GM23338 (cell line): ENCODE data around the gene USP8. TPM values are rescaled to one million over a fixed set of nuclear protein-coding genes. Genes with fewer than 3 reads are reported as not detected.
"Not testable (repeated sequence)": the region's sequence is repeated elsewhere in the genome, so short reads cannot be mapped to it uniquely, and the experiment has no call there.

Experiments used
- ATAC-seq: fragments of 200-7000 bp; cut with Tn5 transposase; 3 replicates; pipeline ENCODE4 v1.9.1; 2020
- DNase-seq: peaks from one replicate; pipeline ENCODE4 v3.0.0-alpha.2; 2015; ENCODE audit warnings: low spot score
- H2AFZ ChIP-seq: fragments of 200-600 bp; sonication (generic); 2 replicates; pipeline ENCODE4 v1.8.0; 2016; ENCODE audit warnings: antibody characterized with exemption, mild to moderate bottlenecking, moderate library complexity
- H3F3A ChIP-seq: fragments of 200-600 bp; sonication (generic); replicated peaks from 2 replicates; pipeline ENCODE4 v1.8.0; 2017; ENCODE audit warnings: antibody characterized with exemption, mixed run types, low read depth
- H3K27ac ChIP-seq: fragments of 200-600 bp; sonication (generic); 2 replicates; pipeline ENCODE4 v1.6.1; 2016; ENCODE audit warnings: low read depth
- H3K27me3 ChIP-seq: fragments of 200-600 bp; sonication (generic); 2 replicates; pipeline ENCODE4 v1.8.0; 2016; ENCODE audit warnings: mild to moderate bottlenecking, mixed run types, moderate library complexity; ENCODE audit not compliant: insufficient read depth
- H3K36me3 ChIP-seq: fragments of 200-600 bp; sonication (generic); 2 replicates; pipeline ENCODE4 v1.8.0; 2016; ENCODE audit warnings: mild to moderate bottlenecking; ENCODE audit not compliant: insufficient read depth
- H3K4me1 ChIP-seq: fragments of 200-600 bp; sonication (generic); 2 replicates; pipeline ENCODE4 v1.8.0; 2016; ENCODE audit warnings: mild to moderate bottlenecking, moderate library complexity; ENCODE audit not compliant: insufficient read depth
- H3K4me2 ChIP-seq: fragments of 200-600 bp; sonication (generic); 2 replicates; pipeline ENCODE4 v1.7.1; 2017; ENCODE audit warnings: mixed run types
- H3K4me3 ChIP-seq: fragments of 200-600 bp; sonication (generic); 2 replicates; pipeline ENCODE4 v1.6.1; 2016; ENCODE audit warnings: mixed run types
- H3K79me2 ChIP-seq: fragments of 200-600 bp; sonication (generic); replicated peaks from 2 replicates; pipeline ENCODE4 v1.8.0; 2017; ENCODE audit warnings: mild to moderate bottlenecking; ENCODE audit not compliant: insufficient read depth
- H3K9me2 ChIP-seq: fragments of 200-600 bp; sonication (generic); 2 replicates; pipeline ENCODE4 v1.8.0; 2017; ENCODE audit not compliant: insufficient read depth
- H4K20me1 ChIP-seq: fragments of 200-600 bp; sonication (generic); replicated peaks from 2 replicates; pipeline ENCODE4 v1.8.0; 2017; ENCODE audit warnings: mild to moderate bottlenecking; ENCODE audit not compliant: insufficient read depth
- H3K27ac Mint-ChIP-seq: 2 replicates; pipeline ENCODE4 v1.8.0; 2020; ENCODE audit warnings: inconsistent platforms, mild to moderate bottlenecking, moderate library complexity, mixed read lengths
- H3K27me3 Mint-ChIP-seq: 3 replicates; pipeline ENCODE4 v1.8.0; 2022; ENCODE audit warnings: low read depth, mild to moderate bottlenecking, moderate library complexity, mixed read lengths, inconsistent platforms; ENCODE audit not compliant: insufficient read depth, poor library complexity
- H3K36me3 Mint-ChIP-seq: 3 replicates; pipeline ENCODE4 v1.8.0; 2021; ENCODE audit warnings: low read depth, mild to moderate bottlenecking, inconsistent platforms, moderate library complexity, mixed read lengths
- H3K4me1 Mint-ChIP-seq: 3 replicates; pipeline ENCODE4 v1.8.0; 2020; ENCODE audit warnings: mild to moderate bottlenecking, inconsistent platforms, mixed read lengths
- H3K4me3 Mint-ChIP-seq: 3 replicates; pipeline ENCODE4 v1.8.0; 2021; ENCODE audit warnings: moderate library complexity, mild to moderate bottlenecking, inconsistent platforms, mixed read lengths
- H3K9me3 Mint-ChIP-seq: 3 replicates; pipeline ENCODE4 v1.8.0; 2020; ENCODE audit warnings: moderate library complexity, mild to moderate bottlenecking, inconsistent platforms, mixed read lengths
- CREB1 ChIP-seq: fragments of 250-450 bp; sonication (Bioruptor Pico); IDR thresholded peaks from 2 replicates; pipeline ENCODE4 v1.5.0; 2020; ENCODE audit warnings: low read depth, mild to moderate bottlenecking, moderate library complexity
- CTCF ChIP-seq, 2 experiments: fragments of 200-600 bp in 1 of 2; sonication (generic) in 1 of 2; conservative IDR thresholded peaks; 2 replicates each; pipeline versions ENCODE4 v1.5.1 to v1.6.1; 2016 to 2017; ENCODE audit warnings: antibody characterized with exemption in 2 of 2, low read depth in 2 of 2, mild to moderate bottlenecking in 2 of 2, moderate library complexity in 1 of 2
- EZH2phosphoT487 ChIP-seq: fragments of 200-600 bp; sonication (generic); IDR thresholded peaks from one replicate; pipeline ENCODE4 v1.8.1; 2018; ENCODE audit warnings: antibody characterized with exemption; ENCODE audit not compliant: unreplicated experiment
- JUNB ChIP-seq: IDR thresholded peaks from one replicate; pipeline ENCODE4 v1.6.1; 2016; ENCODE audit warnings: antibody characterized with exemption; ENCODE audit not compliant: unreplicated experiment
- NANOG ChIP-seq: IDR thresholded peaks from 2 replicates; pipeline ENCODE4 v1.6.1; 2016; ENCODE audit warnings: antibody characterized with exemption, borderline replicate concordance
- ZNF331 ChIP-seq: fragments of 250-450 bp; sonication (Bioruptor Pico); IDR thresholded peaks from 2 replicates; pipeline ENCODE4 v1.5.0; 2020; ENCODE audit warnings: low read depth, mild to moderate bottlenecking, moderate library complexity
- ZNF462 ChIP-seq: fragments of 250-450 bp; sonication (Bioruptor Pico); IDR thresholded peaks from 2 replicates; pipeline ENCODE4 v1.5.0; 2020; ENCODE audit warnings: mild to moderate bottlenecking, moderate library complexity
- polyA plus RNA-seq: library from polyadenylated mRNA; unstranded; fragments of >200 nt; fragmentation: Nextera tagmentation; extraction: Ambion mirVana; gene quantifications from 2 replicates; pipeline ENCODE4 v1.2.1, GENCODE V29; 2016
- total RNA-seq: library from RNA; depleted of rRNA; stranded (reverse); fragments of >200 nt; shearing (Covaris generic); gene quantifications from 2 replicates; pipeline ENCODE4 v1.2.3, GENCODE V29; 2014

USP8 gene
- total and polyA plus RNA-seq, 2 experiments from 2014 or later: 64.8 to 68.6 TPM

GRCh38 chr15:50391561-50391960 is 32.6 kb upstream of the USP8 start:
- not testable (repeated sequence) for H3K9me2 ChIP-seq, H3F3A ChIP-seq, H3K4me1 ChIP-seq, H4K20me1 ChIP-seq, DNase-seq, H3K27ac ChIP-seq, H3K36me3 ChIP-seq, H3K36me3 Mint-ChIP-seq, H3K79me2 ChIP-seq, H2AFZ ChIP-seq, H3K4me3 Mint-ChIP-seq, H3K4me2 ChIP-seq, H3K4me3 ChIP-seq, H3K27ac Mint-ChIP-seq, H3K27me3 ChIP-seq, H3K4me1 Mint-ChIP-seq, H3K9me3 Mint-ChIP-seq, ATAC-seq, H3K27me3 Mint-ChIP-seq

DNA sequence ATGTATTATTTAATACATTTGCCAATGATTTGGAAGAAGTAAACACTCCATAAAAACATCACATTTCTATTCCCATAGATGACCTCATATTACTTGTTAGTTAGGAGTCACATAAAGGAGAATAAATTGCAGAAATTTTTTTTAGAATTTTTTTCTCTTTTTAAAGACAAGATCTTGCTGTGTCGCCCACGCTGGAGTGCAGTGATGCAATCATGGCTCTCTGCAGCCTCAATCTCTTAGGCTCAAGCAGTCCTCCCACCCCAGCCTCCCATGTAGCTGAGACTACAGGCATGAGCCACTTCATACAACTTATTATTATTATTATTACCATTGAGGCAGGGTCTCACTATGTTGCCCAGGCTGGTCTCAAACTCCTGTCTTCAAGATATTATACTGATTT is 12.3 kb upstream of the USP8 start:
- DNase-seq: no peak

More for the DNA sequence above, 12.3 kb upstream of the USP8 start:
- no peak for TF ChIP-seq JUNB
- TF ChIP-seq CREB1 (CRISPR knock-in tag): no peak
- TF ChIP-seq EZH2phosphoT487: no peak
- TF ChIP-seq CTCF (conservative IDR thresholded peaks at IDR 0.05; ENCODE audit: low read depth in 2 of 2): no peak
- TF ChIP-seq ZNF331 (CRISPR knock-in tag): no peak
- no peak for TF ChIP-seq ZNF462
- no peak for TF ChIP-seq NANOG
- Mint-ChIP-seq H3K4me3 (no peak overlapping the region), H3K36me3 (no peaks in the 10 kb centered on the region), H3K27me3 (peaks cover 2% of the 10 kb centered on the region), H3K9me3 (no peaks in the 10 kb centered on the region), H3K4me1 (no peaks in the 10 kb centered on the region; the same call in 2 of the 3 replicates), H3K27ac (no peak overlapping the region)
- H3K27ac ChIP-seq: no peak overlapping the region
- H2AFZ ChIP-seq: no peak overlapping the region; the same call in 1 of the 2 replicates
- no peaks in the 10 kb centered on the region for H3F3A ChIP-seq
- H3K9me2 ChIP-seq: no peaks in the 10 kb centered on the region
- no peak for ATAC-seq
- H3K4me3 ChIP-seq: no peak overlapping the region
- no peaks in the 10 kb centered on the region for H3K4me1 ChIP-seq
- H3K79me2 ChIP-seq: no peaks in the 10 kb centered on the region
- no peaks in the 10 kb centered on the region for H3K27me3 ChIP-seq
- no peak overlapping the region for H3K4me2 ChIP-seq
- H3K36me3 ChIP-seq: no peaks in the 10 kb centered on the region
- H4K20me1 ChIP-seq: no peaks in the 10 kb centered on the region
